Measurements from ENCODE around the gene TEX14.

GRCh38 chr17:58557981-58558380, 133.9 kb downstream of the TEX14 start:
- TF ChIP-seq CTCF (IDR thresholded peaks at IDR 0.05) (no peak), POLR2A (IDR thresholded peaks at IDR 0.05) (no peak)

Measured in heart left ventricle (tissue), 13 donors.